Ovary (tissue), 9 donors: Measurements from ENCODE around the gene RBM33. TPM values are rescaled to one million over a fixed set of nuclear protein-coding genes. Genes with fewer than 3 reads are reported as not detected.

Experiments
- DNase-seq, 5 donors: peaks; one replicate each; pipeline ENCODE4 v3.0.0-alpha.2; 2019 to 2020
- H3K27ac ChIP-seq, 2 donors: fragments of 200-600 bp; one replicate each; pipeline versions ENCODE4 v1.5.1 to v1.8.0; 2019 to 2022
- H3K27me3 ChIP-seq: fragments of 200-600 bp; one replicate; pipeline ENCODE4 v1.8.0; 2022
- H3K36me3 ChIP-seq: fragments of 200-600 bp; sonication (generic); one replicate; pipeline ENCODE4 v1.5.1; 2019
- H3K4me1 ChIP-seq: one replicate; pipeline ENCODE4 v1.8.1; 2013; ENCODE audit warnings: mild to moderate bottlenecking, moderate library complexity; ENCODE audit not compliant: insufficient read depth
- H3K4me3 ChIP-seq: fragments of 200-600 bp; sonication (generic); one replicate; pipeline ENCODE4 v1.5.1; 2017
- H3K9me3 ChIP-seq, 2 donors: fragments of 200-600 bp in 1 of 2; sonication (generic) in 1 of 2; one replicate each; pipeline versions ENCODE4 v1.5.1 to v1.8.1; 2013 to 2019; ENCODE audit warnings: mild to moderate bottlenecking in 1 of 2, moderate library complexity in 1 of 2
- EP300 ChIP-seq: sonication (generic); formaldehyde crosslinking; IDR thresholded peaks from one replicate; pipeline ENCODE4 v1.6.1; 2017; ENCODE audit warnings: antibody characterized with exemption
- POLR2A ChIP-seq: fragments of 450-650 bp; IDR thresholded peaks from one replicate; pipeline ENCODE4 v1.6.1; 2017; ENCODE audit warnings: antibody characterized with exemption, mild to moderate bottlenecking, moderate library complexity
- WGBS, 3 donors: extraction: QIAGEN DNeasy Blood & Tissue Kit in 1 of 3; methylation state at CpG; one replicate each; pipeline versions ENCODE4 v1.1.5 to v1.1.7; 2013 to 2017; 5-methylcytosine and 5-hydroxymethylcytosine counted together
- intact Hi-C, 4 donors: fragments of 100-400 bp; cut with DNase I; formaldehyde crosslinking; loops; one replicate each; pipeline versions ENCODE4 v1.11.0 to v1.15.1; 2022 to 2023
- polyA plus RNA-seq, 2 donors: library from polyadenylated mRNA; stranded (reverse); fragments of 200-250 nt in 1 of 2; fragments of 350-450 nt in 1 of 2; fragmentation: Illumina TruSeq in 1 of 2; extraction: RNeasy Lipid Tissue Mini Kit (QIAGEN cat#74804) in 1 of 2; gene quantifications; one replicate each; pipeline ENCODE4 v1.2.3, GENCODE V29; 2013 to 2014
- total RNA-seq, 7 donors: library from RNA; depleted of rRNA in 2 of 7; stranded (reverse); fragments of >200 nt in 2 of 7; fragmentation: NEBNext Ultra II Directional in 3 of 7; extraction: Animal tissue kit (Norgen Biotek cat#: 25700) in 3 of 7; gene quantifications; one replicate each; pipeline versions ENCODE4 v1.1.0 to v1.2.4, GENCODE V29; 2016 to 2023
- TF ChIP-seq, protein P1 (sequence below), 3 donors: fragments of 450-650 bp in 2 of 3; fragments of 200-600 bp in 1 of 3; IDR thresholded peaks; one replicate each; pipeline versions ENCODE4 v1.5.1 to v1.8.0; 2016 to 2022; ENCODE audit warnings: antibody characterized with exemption in 3 of 3, mild to moderate bottlenecking in 1 of 3
- donor health status: DM: no; HTN: no; CAD: no; lungs with moderate emphysema.
- donor health status: DM: no; HTN: no; CAD: no.
- donor health status: Bipolar disorder and iron deficiency.
- donor health status: DM: yes; HTN: yes; CAD: no.
- donor health status: DM: no; HTN: no; CAD: no.
- donor health status: DM: yes; HTN: yes; CAD: no.

Gene RBM33
- total and polyA plus RNA-seq, 9 donors = 19.8 to 62.0 (median 49.3) TPM

DNA sequence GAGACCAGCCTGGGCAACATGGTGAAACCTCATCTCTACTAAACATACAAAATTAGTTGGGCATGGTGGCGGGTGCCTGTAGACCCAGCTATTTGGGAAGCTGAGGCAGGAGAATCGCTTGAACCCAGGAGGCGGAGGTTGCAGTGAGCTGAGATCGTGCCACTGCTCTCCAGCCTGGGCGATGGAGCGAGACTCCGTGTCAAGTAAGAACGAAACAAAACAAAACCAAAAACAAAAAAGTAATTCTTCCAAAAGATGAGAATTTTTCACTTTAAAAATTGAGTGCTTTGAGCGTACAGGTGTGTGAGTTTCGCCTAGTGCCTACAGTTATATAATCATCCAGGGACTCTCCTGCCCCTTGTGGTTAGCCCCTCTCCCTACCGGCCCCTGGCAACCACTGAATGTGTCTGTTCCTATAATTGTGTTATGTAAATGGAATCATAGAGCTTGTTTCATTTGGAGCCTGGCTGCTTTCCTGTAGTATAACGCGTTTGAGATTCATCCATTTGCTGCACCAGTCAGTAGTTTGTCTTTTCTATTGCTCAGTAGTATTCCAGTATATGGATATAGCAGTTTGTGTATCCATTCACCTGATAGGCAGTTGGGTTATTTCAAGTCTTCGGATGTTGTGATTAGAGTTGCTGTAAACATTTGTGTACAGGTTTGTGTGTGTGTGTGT is 80.0 kb downstream of the RBM33 start:
- TF ChIP-seq EP300 (no peak), POLR2A (no peak)
- TF ChIP-seq, protein P1, sequence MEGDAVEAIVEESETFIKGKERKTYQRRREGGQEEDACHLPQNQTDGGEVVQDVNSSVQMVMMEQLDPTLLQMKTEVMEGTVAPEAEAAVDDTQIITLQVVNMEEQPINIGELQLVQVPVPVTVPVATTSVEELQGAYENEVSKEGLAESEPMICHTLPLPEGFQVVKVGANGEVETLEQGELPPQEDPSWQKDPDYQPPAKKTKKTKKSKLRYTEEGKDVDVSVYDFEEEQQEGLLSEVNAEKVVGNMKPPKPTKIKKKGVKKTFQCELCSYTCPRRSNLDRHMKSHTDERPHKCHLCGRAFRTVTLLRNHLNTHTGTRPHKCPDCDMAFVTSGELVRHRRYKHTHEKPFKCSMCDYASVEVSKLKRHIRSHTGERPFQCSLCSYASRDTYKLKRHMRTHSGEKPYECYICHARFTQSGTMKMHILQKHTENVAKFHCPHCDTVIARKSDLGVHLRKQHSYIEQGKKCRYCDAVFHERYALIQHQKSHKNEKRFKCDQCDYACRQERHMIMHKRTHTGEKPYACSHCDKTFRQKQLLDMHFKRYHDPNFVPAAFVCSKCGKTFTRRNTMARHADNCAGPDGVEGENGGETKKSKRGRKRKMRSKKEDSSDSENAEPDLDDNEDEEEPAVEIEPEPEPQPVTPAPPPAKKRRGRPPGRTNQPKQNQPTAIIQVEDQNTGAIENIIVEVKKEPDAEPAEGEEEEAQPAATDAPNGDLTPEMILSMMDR (IDR thresholded peaks at IDR 0.05) = no peak
- Histone ChIP-seq H3K36me3 (no peaks in the 10 kb centered on the region), H3K9me3 (no peaks in the 10 kb centered on the region), H3K4me1 (no peaks in the 10 kb centered on the region), H3K27me3 (no peaks in the 10 kb centered on the region), H3K27ac (no peak overlapping the region), H3K4me3 (no peak overlapping the region)
- intact Hi-C loops = no loop called here
- DNase-seq = no peak
- WGBS, 3 donors = 92 to 96% (median 95%) methylated on average over 14 of the region's 14 CpGs

GRCh38 chr7:155725006-155725355 is 80.5 kb downstream of the RBM33 start:
- DNase-seq = no peak
- 77 to 93% (median 84%) methylated on average over 2 of the region's 2 CpGs for WGBS, 3 donors
- Histone ChIP-seq H3K4me3 (no peak overlapping the region), H3K4me1 (no peaks in the 10 kb centered on the region), H3K27me3 (no peaks in the 10 kb centered on the region), H3K27ac (no peak overlapping the region), H3K36me3 (no peaks in the 10 kb centered on the region), H3K9me3 (no peaks in the 10 kb centered on the region)
- no peak for TF ChIP-seq EP300
- TF ChIP-seq, protein P1 (IDR thresholded peaks at IDR 0.05) = no peak
- intact Hi-C loops = no loop called here

DNA sequence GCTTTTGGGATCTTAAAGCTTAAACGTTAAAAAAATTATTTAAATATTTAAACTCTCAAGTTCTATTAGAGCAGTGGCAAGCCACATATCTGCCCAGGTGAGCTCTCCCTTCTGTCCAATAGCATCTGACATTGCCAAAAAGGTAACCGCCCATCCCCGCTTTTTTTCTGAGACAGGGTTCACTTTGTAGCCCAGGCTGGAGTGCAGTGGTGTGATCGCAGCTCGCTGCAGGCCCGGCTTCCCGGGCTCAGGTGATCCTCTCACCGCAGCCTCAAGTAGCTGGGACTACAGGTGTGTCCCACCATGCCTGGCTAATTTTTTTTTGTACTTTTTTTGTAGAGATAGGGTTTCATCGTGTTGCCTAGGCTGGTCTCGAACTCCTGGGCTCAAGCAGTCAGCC is 83.2 kb downstream of the RBM33 start:
- Histone ChIP-seq H3K27ac (no peak overlapping the region), H3K4me3 (no peak overlapping the region), H3K9me3 (no peaks in the 10 kb centered on the region), H3K36me3 (no peaks in the 10 kb centered on the region), H3K27me3 (no peaks in the 10 kb centered on the region), H3K4me1 (no peaks in the 10 kb centered on the region)
- intact Hi-C loops = no loop called here
- WGBS, 3 donors = 91 to 94% (median 94%) methylated on average over 10 of the region's 10 CpGs
- no peak for TF ChIP-seq EP300
- TF ChIP-seq POLR2A = no peak
- TF ChIP-seq, protein P1 (IDR thresholded peaks at IDR 0.05) = no peak
- DNase-seq = no peak

- no peaks in the 10 kb centered on the region for H3K4me1 ChIP-seq
- no peaks in the 10 kb centered on the region for H3K36me3 ChIP-seq
- no peaks in the 10 kb centered on the region for H3K27me3 ChIP-seq
- no peak for TF ChIP-seq EP300
- TF ChIP-seq POLR2A = no peak
- TF ChIP-seq, protein P1 (IDR thresholded peaks at IDR 0.05) = no peak
- H3K27ac ChIP-seq = no peak overlapping the region
- H3K9me3 ChIP-seq = no peaks in the 10 kb centered on the region
- intact Hi-C loops = no loop called here
- DNase-seq = no peak
- H3K4me3 ChIP-seq = no peak overlapping the region
- WGBS, 3 donors = 78 to 93% (median 88%) methylated on average over 6 of the region's 6 CpGs
These were observed 83.7 kb downstream of the RBM33 start for GRCh38 chr7:155728116-155728515.
